MCF 10A (cell line): ENCODE results near the gene GIGYF1. TPM values are rescaled to one million over a fixed set of nuclear protein-coding genes. Genes with fewer than 3 reads are reported as not detected.
A peak's percentile ranks its signal among the peaks of the same experiment; 100 is the strongest.

ENCODE experiments used
- BruUV-seq: library from RNA; stranded (reverse); fragments of 400-500 nt; replicated peaks from 2 replicates; lab custom pipeline; 2021; lab: Mats Ljungman, UMichigan
- CTCF ChIA-PET: fragments of 300-600 bp; sonication (Branson Sonifier 250); formaldehyde crosslinking; extraction: SDS; loops from one replicate; lab custom pipeline; 2021; ENCODE audit warnings: antibody characterized with exemption, inconsistent platforms; lab: Yijun Ruan, JAX
- POLR2A ChIA-PET: fragments of 300-600, 350-650 bp; sonication (Branson Sonifier 250); formaldehyde crosslinking; extraction: SDS; loops from one replicate; lab custom pipeline; 2020; ENCODE audit warnings: antibody characterized with exemption, inconsistent platforms; lab: Yijun Ruan, JAX
- DNase-seq: peaks from one replicate; pipeline ENCODE4 v3.0.0-alpha.2; 2018; ENCODE audit not compliant: unreplicated experiment
- H3K27ac Mint-ChIP-seq: one replicate; pipeline ENCODE4 v1.8.0; 2022; ENCODE audit warnings: mild to moderate bottlenecking, low read depth, mixed read lengths; ENCODE audit not compliant: unreplicated experiment
- H3K27me3 Mint-ChIP-seq: one replicate; pipeline ENCODE4 v1.8.0; 2022; ENCODE audit warnings: mixed read lengths; ENCODE audit not compliant: insufficient read depth, unreplicated experiment
- H3K36me3 Mint-ChIP-seq: one replicate; pipeline ENCODE4 v1.8.0; 2022; ENCODE audit warnings: mild to moderate bottlenecking, moderate library complexity, mixed read lengths; ENCODE audit not compliant: insufficient read depth, unreplicated experiment
- H3K4me1 Mint-ChIP-seq: one replicate; pipeline ENCODE4 v1.8.0; 2022; ENCODE audit warnings: mixed read lengths; ENCODE audit not compliant: insufficient read depth, unreplicated experiment
- H3K4me3 Mint-ChIP-seq: one replicate; pipeline ENCODE4 v1.8.0; 2022; ENCODE audit warnings: mild to moderate bottlenecking, moderate library complexity, mixed read lengths; ENCODE audit not compliant: unreplicated experiment
- H3K9me3 Mint-ChIP-seq: one replicate; pipeline ENCODE4 v1.8.0; 2022; ENCODE audit warnings: mixed read lengths; ENCODE audit not compliant: unreplicated experiment
- intact Hi-C: fragments of 100-400 bp; cut with micrococcal nuclease; formaldehyde crosslinking; loops from 2 replicates; pipeline ENCODE4 v1.14.1; 2022
- total RNA-seq: library from RNA; stranded (reverse); gene quantifications from 2 replicates; pipeline ENCODE4 v1.2.3, GENCODE V29; 2022
- TF ChIP-seq, protein P1 (sequence below): fragments of 200-600 bp; IDR thresholded peaks from one replicate; pipeline ENCODE4 v1.8.0; 2022; ENCODE audit warnings: antibody characterized with exemption, mild to moderate bottlenecking; ENCODE audit not compliant: unreplicated experiment

GIGYF1 gene
- total RNA-seq, 1 experiment from 2014 or later: 40.1 TPM

DNA sequence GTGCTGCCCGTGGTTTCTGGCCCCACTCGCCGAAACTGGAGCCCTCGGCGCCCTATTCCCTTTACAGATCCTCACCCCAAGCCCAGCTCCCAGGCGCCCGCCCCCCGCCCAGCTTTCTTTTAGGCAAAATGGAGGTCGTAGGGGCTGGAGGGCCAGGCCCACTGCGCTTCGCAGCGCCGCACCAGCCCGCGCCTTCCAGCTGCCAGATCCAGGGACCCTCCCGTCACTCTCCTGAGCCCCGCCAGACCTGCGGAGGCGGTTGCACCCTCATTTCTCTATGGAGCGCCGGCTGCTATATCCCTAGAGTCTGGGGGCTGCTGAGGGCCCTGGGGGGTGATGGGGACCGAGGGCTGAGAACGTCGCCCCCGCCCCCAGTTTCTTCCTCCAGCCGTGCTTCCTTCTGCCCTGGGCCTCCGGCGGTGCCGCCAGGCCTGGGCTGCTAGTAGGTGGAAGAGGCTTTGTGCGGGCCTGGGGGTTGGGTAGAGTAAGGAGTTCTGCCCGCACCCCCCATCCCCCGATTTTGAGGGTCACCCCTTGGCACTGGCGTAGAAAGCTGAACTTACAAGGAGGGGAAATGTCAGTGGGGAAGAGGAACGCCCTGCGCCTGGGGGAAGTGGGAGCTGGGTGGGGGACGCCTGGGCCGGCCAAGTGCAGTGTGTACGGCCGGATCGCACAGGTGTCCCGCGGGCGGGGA, 19.5 kb downstream of the GIGYF1 start:
- Mint-ChIP-seq H3K27me3 (no peaks in the 10 kb centered on the region), H3K4me3 (peak overlapping the region; percentile 76), H3K36me3 (peaks cover 31% of the 10 kb centered on the region), H3K9me3 (no peaks in the 10 kb centered on the region), H3K27ac (peak overlapping the region; percentile 94), H3K4me1 (peaks cover 11% of the 10 kb centered on the region)
- intact Hi-C loops: loop anchor here (2.0 to 5.0 kb wide), 3 partner anchors 47 to 197 kb away; partner anchors contain the start of genes MOSPD3 and TSC22D4
- BruUV-seq: no TSS peak
- POLR2A ChIA-PET: interaction anchor here (1.1 to 5.0 kb wide), 5 partner anchors 15 to 239 kb away, joined by 3 to 25 read pairs (median 5); partner anchors contain the start of genes FBXO24, GIGYF1, LRCH4 and MOSPD3
- CTCF ChIA-PET: interaction anchor here (0.7 to 10.0 kb wide), 2 partner anchors 17 to 608 kb away, joined by 3 to 103 read pairs; no protein-coding TSS in a partner anchor
- DNase-seq: no peak
- TF ChIP-seq, protein P1, sequence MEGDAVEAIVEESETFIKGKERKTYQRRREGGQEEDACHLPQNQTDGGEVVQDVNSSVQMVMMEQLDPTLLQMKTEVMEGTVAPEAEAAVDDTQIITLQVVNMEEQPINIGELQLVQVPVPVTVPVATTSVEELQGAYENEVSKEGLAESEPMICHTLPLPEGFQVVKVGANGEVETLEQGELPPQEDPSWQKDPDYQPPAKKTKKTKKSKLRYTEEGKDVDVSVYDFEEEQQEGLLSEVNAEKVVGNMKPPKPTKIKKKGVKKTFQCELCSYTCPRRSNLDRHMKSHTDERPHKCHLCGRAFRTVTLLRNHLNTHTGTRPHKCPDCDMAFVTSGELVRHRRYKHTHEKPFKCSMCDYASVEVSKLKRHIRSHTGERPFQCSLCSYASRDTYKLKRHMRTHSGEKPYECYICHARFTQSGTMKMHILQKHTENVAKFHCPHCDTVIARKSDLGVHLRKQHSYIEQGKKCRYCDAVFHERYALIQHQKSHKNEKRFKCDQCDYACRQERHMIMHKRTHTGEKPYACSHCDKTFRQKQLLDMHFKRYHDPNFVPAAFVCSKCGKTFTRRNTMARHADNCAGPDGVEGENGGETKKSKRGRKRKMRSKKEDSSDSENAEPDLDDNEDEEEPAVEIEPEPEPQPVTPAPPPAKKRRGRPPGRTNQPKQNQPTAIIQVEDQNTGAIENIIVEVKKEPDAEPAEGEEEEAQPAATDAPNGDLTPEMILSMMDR: no peak

DNA sequence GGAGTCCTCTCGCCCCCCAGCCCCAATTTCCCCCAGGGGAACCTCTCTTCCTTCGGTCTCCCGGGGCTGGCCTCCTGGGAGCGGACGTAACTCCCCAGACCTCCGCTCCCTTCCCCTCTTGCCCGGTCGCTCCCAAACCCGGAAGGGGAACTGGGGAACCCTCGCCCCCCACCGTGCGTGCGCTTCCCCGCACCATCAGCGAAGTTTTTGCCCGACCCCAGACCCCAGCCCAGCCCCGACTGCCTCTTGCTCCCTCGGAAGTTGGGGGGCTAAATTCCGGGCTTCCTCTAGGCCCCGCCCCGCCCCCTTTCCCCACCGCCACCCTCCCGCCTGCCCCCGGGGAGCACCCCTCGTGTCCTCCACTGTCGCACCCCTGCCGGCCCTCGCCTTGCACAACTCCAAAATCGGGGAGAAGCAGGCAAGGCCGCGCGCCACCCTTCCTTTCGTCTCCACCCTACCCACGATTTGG, 20.1 kb downstream of the GIGYF1 start:
- Mint-ChIP-seq H3K27ac (peak overlapping the region; percentile 94), H3K27me3 (no peaks in the 10 kb centered on the region), H3K4me1 (peaks cover 11% of the 10 kb centered on the region), H3K4me3 (peak overlapping the region; percentile 76), H3K9me3 (no peaks in the 10 kb centered on the region), H3K36me3 (peaks cover 25% of the 10 kb centered on the region)
- peak; percentile 52 for DNase-seq
- BruUV-seq: no TSS peak
- TF ChIP-seq, protein P1: no peak
- intact Hi-C loops: loop anchor here (2.0 to 5.0 kb wide), 3 partner anchors 47 to 197 kb away; partner anchors contain the start of genes MOSPD3 and TSC22D4
- ChIA-PET POLR2A (interaction anchor here (1.1 to 5.0 kb wide), 5 partner anchors 16 to 238 kb away, joined by 3 to 25 read pairs (median 5); partner anchors contain the start of genes FBXO24, GIGYF1, LRCH4 and MOSPD3), CTCF (interaction anchor here (0.7 to 10.0 kb wide), 2 partner anchors 17 to 609 kb away, joined by 3 to 103 read pairs; no protein-coding TSS in a partner anchor)

DNA sequence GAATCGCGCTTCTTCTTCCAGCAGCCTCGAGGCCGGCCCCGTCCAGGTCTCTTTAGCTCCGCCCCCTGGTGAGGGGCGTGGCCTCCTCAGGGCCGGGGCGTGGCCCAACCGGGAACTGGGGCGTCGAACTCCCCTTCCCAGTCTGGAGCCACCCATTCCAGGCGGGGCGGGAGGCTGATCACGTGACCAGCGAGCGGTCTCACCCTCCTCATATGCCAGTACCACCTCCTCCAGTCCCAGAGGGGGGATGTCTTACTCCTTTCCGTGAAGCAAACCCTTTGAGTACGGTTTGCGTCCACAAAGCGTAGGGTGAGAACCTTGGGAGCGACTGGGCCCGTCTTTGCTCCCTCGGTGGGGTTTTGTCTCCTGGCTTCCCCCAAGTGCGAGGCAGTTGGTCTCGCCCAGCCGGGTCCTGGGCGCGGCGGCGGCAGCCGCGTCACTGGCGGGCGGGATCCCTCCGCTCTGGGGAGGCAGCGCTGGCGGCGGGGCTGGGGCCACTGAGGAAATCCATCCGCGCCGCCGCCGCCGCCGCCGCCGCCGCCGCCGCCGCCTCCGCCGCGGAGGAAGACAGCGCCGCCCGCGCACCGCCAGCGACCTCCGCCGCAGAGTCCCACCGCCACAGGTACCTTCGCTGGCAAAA, 20.6 kb downstream of the GIGYF1 start, which contains the start of gene GNB2:
TSS of gene GNB2 (plus strand) at position 439 of the 640 bp plus-strand sequence. CDS start 2,526 bp downstream, outside the sequence.
- no TSS peak for BruUV-seq
- Mint-ChIP-seq H3K4me3 (peak within 1 kb of the TSS; percentile 76), H3K9me3 (no peaks in the 10 kb centered on the region), H3K4me1 (peaks cover 11% of the 10 kb centered on the region), H3K36me3 (peaks cover 20% of the 10 kb centered on the region), H3K27ac (peak within 1 kb of the TSS; percentile 94), H3K27me3 (no peaks in the 10 kb centered on the region)
- POLR2A ChIA-PET: interaction anchor here (0.6 to 1.7 kb wide), 25 partner anchors 10 to 441 kb away, joined by 3 to 23 read pairs (median 4); partner anchors contain the start of genes FBXO24, GIGYF1, LRCH4 and MOSPD3
- intact Hi-C loops: loop anchor here (5.0 kb wide), 2 partner anchors 46 to 196 kb away; partner anchors contain the start of gene TSC22D4
- TF ChIP-seq, protein P1: no peak
- CTCF ChIA-PET: interaction anchor here (0.6 to 1.3 kb wide), 5 partner anchors 15 to 61 kb away, joined by 3 to 5 read pairs (median 4); partner anchors contain the start of genes MOSPD3 and POP7
- peak; percentile 99 for DNase-seq
